Lung (tissue), 12 donors: ENCODE results near the gene GALK2. TPM values are rescaled to one million over a fixed set of nuclear protein-coding genes. Genes with fewer than 3 reads are reported as not detected.

Experiments used
- ATAC-seq: fragments of 200-7000 bp; cut with Tn5 transposase; one replicate; pipeline ENCODE4 v1.9.1; 2020; ENCODE audit warnings: moderate number of reproducible peaks; ENCODE audit not compliant: insufficient read depth, low FRiP score
- DNase-seq, 3 donors: peaks; one replicate each; pipeline ENCODE4 v3.0.0-alpha.2; 2013 to 2017
- H3K27ac ChIP-seq, 2 donors: one replicate each; pipeline ENCODE4 v1.5.1; 2013; ENCODE audit warnings: mild to moderate bottlenecking in 2 of 2, moderate library complexity in 2 of 2, control low read depth in 1 of 2, inconsistent platforms in 1 of 2, low read depth in 1 of 2, low read length in 1 of 2
- H3K27me3 ChIP-seq, 3 donors: one replicate each; pipeline ENCODE4 v1.5.1; 2013; ENCODE audit warnings: low read length in 2 of 3; ENCODE audit not compliant: control insufficient read depth in 3 of 3, insufficient read depth in 3 of 3
- H3K36me3 ChIP-seq, 4 donors: one replicate each; pipeline ENCODE4 v1.5.1; 2013; ENCODE audit warnings: low read length in 4 of 4, mild to moderate bottlenecking in 1 of 4, moderate library complexity in 1 of 4; ENCODE audit not compliant: control insufficient read depth in 4 of 4, insufficient read depth in 4 of 4
- H3K4me1 ChIP-seq, 5 donors: one replicate each; pipeline ENCODE4 v1.5.1; 2013; ENCODE audit warnings: low read length in 5 of 5, mild to moderate bottlenecking in 2 of 5, moderate library complexity in 1 of 5; ENCODE audit not compliant: control insufficient read depth in 5 of 5, insufficient read depth in 5 of 5
- H3K4me3 ChIP-seq: one replicate; pipeline ENCODE4 v1.5.1; 2013; ENCODE audit warnings: mild to moderate bottlenecking, control low read depth, moderate library complexity
- H3K9ac ChIP-seq, 2 donors: one replicate each; pipeline ENCODE4 v1.5.1; 2013; ENCODE audit warnings: low read length in 2 of 2, control low read depth in 1 of 2; ENCODE audit not compliant: insufficient read depth in 1 of 2
- H3K9me3 ChIP-seq, 4 donors: one replicate each; pipeline ENCODE4 v1.5.1; 2013; ENCODE audit warnings: low read length in 3 of 4, mild to moderate bottlenecking in 1 of 4, moderate library complexity in 1 of 4; ENCODE audit not compliant: control insufficient read depth in 4 of 4, insufficient read depth in 3 of 4
- CTCF ChIP-seq: IDR thresholded peaks from 2 replicates; pipeline ENCODE4 v1.5.1; 2012; ENCODE audit warnings: mild to moderate bottlenecking; ENCODE audit errors: control extremely low read depth, extremely low read depth
- WGBS, 2 donors: extraction: QIAGEN DNeasy Blood & Tissue Kit; methylation state at CpG; one replicate each; pipeline ENCODE4 v1.1.7; 2013; 5-methylcytosine and 5-hydroxymethylcytosine counted together
- polyA plus RNA-seq, 2 donors: library from polyadenylated mRNA; stranded (reverse); fragments of 200-250 nt; gene quantifications; one replicate each; pipeline ENCODE4 v1.2.1, GENCODE V29; 2013
- total RNA-seq, 2 donors: library from RNA; depleted of rRNA in 1 of 2; stranded (reverse); fragments of >200 nt in 1 of 2; gene quantifications; one replicate each; pipeline ENCODE4 v1.2.1, GENCODE V29; 2014 to 2021
- donor health status: control.
- donor health status: control.
- donor health status: Bipolar disorder and iron deficiency.
- donor health status: healthy.
- donor health status: DM: yes; HTN: yes; CAD: no.

GALK2 gene
- total and polyA plus RNA-seq, 4 donors: 12.4 to 44.8 (median 34.0) TPM

GRCh38 chr15:49215768-49216739, 46.0 kb downstream of the GALK2 start:
- WGBS, 2 donors: 78 to 85% methylated on average over 7 of the region's 7 CpGs
- peak; percentile 28 to 73 (median 43) for DNase-seq
- Histone ChIP-seq H3K27ac (no peak overlapping the region), H3K27me3 (no peaks in the 10 kb centered on the region), H3K4me1 (peaks cover 0 to 6% (median 0%) of the 10 kb centered on the region in 5 donors), H3K36me3 (peaks cover 0 to 6% (median 4%) of the 10 kb centered on the region in 4 donors), H3K4me3 (no peak overlapping the region), H3K9ac (no peak overlapping the region), H3K9me3 (peaks cover 0 to 1% (median 1%) of the 10 kb centered on the region in 4 donors)
- TF ChIP-seq CTCF: no peak
- ATAC-seq: peak; percentile 83

GRCh38 chr15:49223536-49224274, 53.7 kb downstream of the GALK2 start:
- TF ChIP-seq CTCF: no peak
- Histone ChIP-seq H3K36me3 (peaks cover 0 to 15% (median 7%) of the 10 kb centered on the region in 4 donors), H3K27me3 (no peaks in the 10 kb centered on the region), H3K9ac (no peak overlapping the region), H3K4me1 (peaks cover 0 to 4% (median 0%) of the 10 kb centered on the region in 5 donors), H3K27ac (no peak overlapping the region), H3K9me3 (peaks cover 0 to 4% (median 2%) of the 10 kb centered on the region in 4 donors), H3K4me3 (no peak overlapping the region)
- WGBS, 2 donors: 64 to 86% methylated on average over 3 of the region's 3 CpGs
- ATAC-seq (no peak), DNase-seq (no peak)

GRCh38 chr15:49225572-49226281, 55.7 kb downstream of the GALK2 start:
- TF ChIP-seq CTCF: no peak
- peaks cover 0 to 18% (median 5%) of the 10 kb centered on the region in 4 donors for H3K36me3 ChIP-seq
- H3K9me3 ChIP-seq: peaks cover 0 to 4% (median 2%) of the 10 kb centered on the region in 4 donors
- H3K4me3 ChIP-seq: no peak overlapping the region
- 95 to 98% methylated on average over 3 of the region's 3 CpGs for WGBS, 2 donors
- peak in 2 of 3 donors; percentile 23 to 32 for DNase-seq
- no peak overlapping the region for H3K27ac ChIP-seq
- H3K4me1 ChIP-seq: peaks cover 0 to 9% (median 0%) of the 10 kb centered on the region in 5 donors
- H3K27me3 ChIP-seq: no peaks in the 10 kb centered on the region
- H3K9ac ChIP-seq: no peak overlapping the region
- ATAC-seq: no peak
